ENCODE measurements around the gene NECTIN3. TPM values are rescaled to one million over a fixed set of nuclear protein-coding genes. Genes with fewer than 3 reads are reported as not detected.

The NECTIN3 gene
- total RNA-seq, result 10 to 100 TPM; 60.3 to 95.4 (median 87.7) TPM

DNA sequence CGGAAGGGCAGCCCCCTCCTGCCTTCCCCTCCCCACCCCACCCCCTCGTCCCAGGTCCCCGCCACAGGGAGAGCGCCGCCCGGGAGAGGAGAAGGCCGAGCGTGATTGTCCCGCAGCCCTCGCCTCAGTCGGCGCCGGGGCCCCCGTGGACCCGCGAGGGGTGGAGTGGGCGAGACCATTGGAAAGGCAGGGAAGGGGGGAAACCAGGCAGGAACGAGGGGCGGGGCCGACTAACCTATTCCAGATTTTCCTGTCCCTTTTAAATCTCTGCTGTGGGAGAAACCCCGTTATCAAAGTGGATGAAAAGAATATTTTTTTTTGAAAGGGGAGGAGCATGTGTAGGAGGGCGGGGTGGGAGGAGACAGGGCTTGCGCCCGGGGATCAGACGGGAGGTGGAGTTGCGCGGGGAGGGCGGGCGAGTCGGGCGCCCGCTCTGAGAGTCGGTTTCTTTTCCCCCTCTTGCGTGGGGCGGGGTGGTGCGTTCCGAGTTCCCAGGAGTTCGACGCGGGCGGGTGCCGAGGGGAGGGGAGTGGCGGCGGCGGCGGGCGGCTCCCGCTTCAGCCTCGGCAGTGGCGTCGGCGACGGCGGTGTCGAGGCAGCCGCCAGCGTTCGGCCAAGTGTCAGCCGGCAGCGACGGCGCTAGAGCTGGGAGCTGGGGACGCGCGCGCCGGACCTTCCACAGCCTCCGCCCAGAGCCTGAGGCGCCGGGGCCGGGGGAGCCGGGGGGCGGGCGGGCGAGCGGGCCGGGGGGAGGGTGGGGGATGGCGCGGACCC is at the start of gene NECTIN3:
NECTIN3 (plus strand) TSS at position 560 of the 774 bp plus-strand sequence; CDS start at position 762, 202 bp downstream.
- DNase-seq, result peak; percentile 96 to 97
- no peak for TF ChIP-seq CTCF (IDR thresholded peaks at IDR 0.05)
- TF ChIP-seq POLR2A (IDR thresholded peaks at IDR 0.05), result peak; percentile 32 to 88
- Histone ChIP-seq H3K27me3 (no peaks in the 10 kb centered on the region), H3K4me1 (peaks cover 16 to 19% of the 10 kb centered on the region in 2 donors), H3K36me3 (no peaks in the 10 kb centered on the region), H3K27ac (peak within 1 kb of the TSS; percentile 84 to 91 (median 84)), H3K9me3 (no peaks in the 10 kb centered on the region), H3K4me3 (replicated peaks in 1 of 3) (peak within 1 kb of the TSS; percentile 78 to 96 (median 88))
- WGBS, 2 donors, result 1% methylated on average over 19 to 34 of the region's 79 CpGs
- intact Hi-C loops (cut with DNase I), result loop anchor here (10.0 kb wide), 1 partner anchor 183 kb away; no protein-coding TSS in a partner anchor

DNA sequence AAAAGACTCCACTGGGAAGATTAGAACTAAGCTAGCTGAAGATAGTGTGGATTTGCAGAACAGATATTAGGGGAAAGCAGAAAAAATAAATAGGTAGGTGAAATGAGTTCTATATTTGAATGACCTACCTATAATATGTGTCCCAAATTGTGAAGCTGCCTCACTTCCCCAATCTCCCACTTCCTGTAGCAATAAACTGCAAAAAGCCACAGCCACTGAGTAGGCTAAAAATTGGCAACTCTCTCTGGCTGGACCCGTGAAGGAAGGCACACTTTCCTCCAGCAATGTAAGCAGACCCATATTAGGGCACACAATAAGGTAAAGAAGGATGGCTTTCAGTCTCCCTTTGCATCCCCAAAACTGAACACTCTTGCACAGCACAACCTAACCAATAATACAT is 43.7 kb upstream of the NECTIN3 start:
- no peak overlapping the region for H3K4me3 ChIP-seq (replicated peaks in 1 of 3)
- no peak for DNase-seq
- H3K27me3 ChIP-seq, result no peaks in the 10 kb centered on the region
- no peaks in the 10 kb centered on the region for H3K36me3 ChIP-seq
- H3K27ac ChIP-seq, result no peak overlapping the region
- TF ChIP-seq CTCF (IDR thresholded peaks at IDR 0.05) (no peak), POLR2A (IDR thresholded peaks at IDR 0.05) (no peak)
- H3K4me1 ChIP-seq, result no peaks in the 10 kb centered on the region
- intact Hi-C loops (cut with DNase I), result no loop called here
- WGBS, 2 donors, result 65 to 68% methylated on average over 1 of the region's 1 CpG
- no peaks in the 10 kb centered on the region for H3K9me3 ChIP-seq

DNA sequence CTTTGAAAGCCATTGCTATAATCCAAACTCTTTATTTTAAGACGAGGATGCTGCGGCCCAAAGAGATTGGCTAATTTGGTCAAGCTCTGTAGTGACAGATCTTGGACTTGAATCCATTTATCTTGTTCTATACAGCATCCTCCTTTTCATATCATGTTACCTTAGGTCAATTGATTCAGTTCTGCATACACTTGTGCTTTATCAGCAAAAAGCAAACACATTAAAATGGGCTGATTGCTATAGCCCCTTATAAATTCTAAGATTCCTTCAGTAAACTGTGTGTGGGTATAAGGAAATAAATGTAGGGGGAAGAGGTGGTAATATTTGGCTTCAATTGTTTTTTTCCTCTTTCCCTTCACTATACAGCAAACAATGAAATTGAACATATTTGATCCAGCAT is 40.1 kb upstream of the NECTIN3 start:
- 93 to 97% methylated on average over 2 of the region's 2 CpGs for WGBS, 2 donors
- Histone ChIP-seq H3K9me3 (no peaks in the 10 kb centered on the region), H3K36me3 (no peaks in the 10 kb centered on the region), H3K4me3 (replicated peaks in 1 of 3) (no peak overlapping the region), H3K4me1 (no peaks in the 10 kb centered on the region), H3K27me3 (no peaks in the 10 kb centered on the region), H3K27ac (no peak overlapping the region)
- DNase-seq, result no peak
- TF ChIP-seq CTCF (IDR thresholded peaks at IDR 0.05) (no peak), POLR2A (IDR thresholded peaks at IDR 0.05) (no peak)
- intact Hi-C loops (cut with DNase I), result no loop called here

DNA sequence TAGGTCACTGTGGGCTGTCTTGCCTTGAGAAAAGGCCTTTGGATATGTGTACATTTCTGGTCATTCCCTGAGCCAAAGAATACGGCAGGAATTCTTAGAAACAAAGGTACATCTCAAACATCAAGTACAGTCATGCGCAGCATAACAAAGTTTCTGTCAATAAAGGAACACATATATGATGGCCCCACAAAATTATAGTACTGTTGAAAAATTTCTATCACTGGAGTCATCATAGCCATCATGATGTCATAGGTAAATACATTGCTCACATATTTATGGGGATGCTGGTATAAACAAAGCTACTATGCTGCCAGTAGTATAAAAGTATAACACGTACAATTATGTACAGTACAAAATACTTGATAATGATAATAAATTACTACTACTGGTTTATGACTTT is 38.9 kb upstream of the NECTIN3 start:
- no peak overlapping the region for H3K4me3 ChIP-seq (replicated peaks in 1 of 3)
- no peak for DNase-seq
- intact Hi-C loops (cut with DNase I), result no loop called here
- 91 to 96% methylated on average over 3 of the region's 3 CpGs for whole genome bisulfite sequencing, 2 donors
- H3K4me1 ChIP-seq, result no peaks in the 10 kb centered on the region
- no peaks in the 10 kb centered on the region for H3K9me3 ChIP-seq
- H3K27ac ChIP-seq, result no peak overlapping the region
- H3K36me3 ChIP-seq, result no peaks in the 10 kb centered on the region
- TF ChIP-seq POLR2A (IDR thresholded peaks at IDR 0.05) (no peak), CTCF (IDR thresholded peaks at IDR 0.05) (no peak)
- no peaks in the 10 kb centered on the region for H3K27me3 ChIP-seq

DNA sequence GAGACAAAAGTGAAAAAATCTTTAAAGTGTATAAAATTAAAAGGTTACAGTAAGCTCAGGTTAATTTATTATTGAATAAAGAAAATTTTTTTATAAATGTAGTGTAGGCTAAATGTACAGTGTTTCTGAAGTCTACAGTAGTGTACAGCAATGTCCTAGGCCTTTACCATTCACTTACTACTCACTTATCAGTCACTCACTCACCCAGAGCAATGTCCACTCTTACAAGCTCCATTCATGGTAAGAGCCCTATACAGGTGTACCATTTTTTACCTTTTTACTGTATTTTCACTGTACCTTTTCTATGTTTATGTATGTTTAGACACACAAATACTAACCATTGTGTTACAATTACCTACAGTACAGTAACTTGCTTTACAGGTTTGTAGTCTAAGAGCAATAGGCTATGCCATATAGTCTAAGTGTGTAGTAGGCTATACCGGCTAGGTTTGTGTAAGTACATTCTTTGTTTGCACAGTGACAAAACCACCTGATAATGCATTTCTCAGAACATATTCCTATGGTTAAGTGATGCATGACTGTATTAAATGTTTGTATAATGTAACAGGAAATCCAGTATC is 38.1 kb upstream of the NECTIN3 start:
- intact Hi-C loops (cut with DNase I), result no loop called here

More for the DNA sequence above, 38.1 kb upstream of the NECTIN3 start:
- no peak for DNase-seq
- WGBS, 2 donors, result 63 to 80% methylated on average over 1 of the region's 1 CpG
- Histone ChIP-seq H3K27ac (no peak overlapping the region), H3K4me1 (no peaks in the 10 kb centered on the region), H3K36me3 (no peaks in the 10 kb centered on the region), H3K27me3 (no peaks in the 10 kb centered on the region), H3K9me3 (no peaks in the 10 kb centered on the region), H3K4me3 (replicated peaks in 1 of 3) (no peak overlapping the region)
- TF ChIP-seq CTCF (IDR thresholded peaks at IDR 0.05) (no peak), POLR2A (IDR thresholded peaks at IDR 0.05) (no peak)

Data from thyroid gland (tissue), 4 donors.